GM12878 (cell line): ENCODE results near the gene FGGY. TPM values are rescaled to one million over a fixed set of nuclear protein-coding genes. Genes with fewer than 3 reads are reported as not detected.

Experiments used
- ATAC-seq: fragments of 200-7000 bp; cut with Tn5 transposase; 3 replicates; pipeline ENCODE4 v1.9.1; 2020; ENCODE audit warnings: mild to moderate bottlenecking, moderate library complexity
- BruUV-seq: library from RNA; stranded (reverse); fragments of 400-500 nt; replicated peaks from 2 replicates; lab custom pipeline; 2021; lab: Mats Ljungman, UMichigan
- CTCF ChIA-PET: fragments of 300-600 bp; sonication (Branson Sonifier 250); formaldehyde crosslinking; extraction: SDS; loops from one replicate; lab custom pipeline; 2021; ENCODE audit warnings: inconsistent platforms; lab: Yijun Ruan, JAX
- POLR2A ChIA-PET: fragments of 350-600 bp; formaldehyde crosslinking; extraction: SDS; loops from one replicate; lab custom pipeline; 2021; ENCODE audit warnings: inconsistent platforms; lab: Charles Lee
- RAD21 ChIA-PET: fragments of 300-600 bp; sonication (Branson Sonifier 250); formaldehyde crosslinking; loops from one replicate; lab custom pipeline; 2023; ENCODE audit warnings: antibody characterized with exemption; ENCODE audit not compliant: unreplicated experiment; lab: Charles Lee
- SMC1A ChIA-PET: fragments of 300-600 bp; sonication (Branson Sonifier 250); formaldehyde crosslinking; loops from one replicate; lab custom pipeline; 2023; ENCODE audit not compliant: unreplicated experiment, uncharacterized antibody; lab: Charles Lee
- DNase-seq: peaks from one replicate; pipeline ENCODE4 v3.0.0-alpha.2; 2011; ENCODE audit warnings: low read depth, low spot score
- FAIRE-seq: peaks from 3 replicates; lab custom pipeline; 2011; peaks lifted over from hg19 to GRCh38; lab: Jason Lieb, UNC
- H2AFZ ChIP-seq: 2 replicates; pipeline ENCODE4 v1.6.0; 2011; ENCODE audit warnings: low read depth, low read length, control low read depth; ENCODE audit not compliant: control insufficient read depth
- H3K27ac ChIP-seq: 2 replicates; pipeline ENCODE4 v1.5.1; 2011; ENCODE audit warnings: control low read depth; ENCODE audit not compliant: control insufficient read depth, insufficient read depth
- H3K27me3 ChIP-seq, 2 experiments: replicated peaks in 1 of 2; 2 replicates each; pipeline versions ENCODE4 v1.6.0 to v1.6.1; 2011; ENCODE audit warnings: low read length in 1 of 2; ENCODE audit not compliant: control insufficient read depth in 2 of 2, insufficient read depth in 2 of 2
- H3K36me3 ChIP-seq, 2 experiments: 2 replicates each; pipeline ENCODE4 v1.5.1; 2011; ENCODE audit warnings: low read length in 1 of 2; ENCODE audit not compliant: control insufficient read depth in 2 of 2, insufficient read depth in 2 of 2
- H3K4me1 ChIP-seq: 2 replicates; pipeline ENCODE4 v1.6.1; 2011; ENCODE audit warnings: mild to moderate bottlenecking, low read length, moderate library complexity, mixed read lengths; ENCODE audit not compliant: control insufficient read depth, insufficient read depth
- H3K4me2 ChIP-seq: 2 replicates; pipeline ENCODE4 v1.6.0; 2011; ENCODE audit warnings: control low read depth; ENCODE audit not compliant: control insufficient read depth, insufficient read depth
- H3K4me3 ChIP-seq: fragments of 200-600 bp; sonication (generic); 2 replicates; pipeline ENCODE4 v1.5.1; 2016
- H3K79me2 ChIP-seq: 2 replicates; pipeline ENCODE4 v1.6.0; 2011; ENCODE audit warnings: low read length; ENCODE audit not compliant: control insufficient read depth, insufficient read depth
- H3K9ac ChIP-seq: 2 replicates; pipeline ENCODE4 v1.8.0; 2011; ENCODE audit warnings: low read length, control low read depth, mixed read lengths; ENCODE audit not compliant: control insufficient read depth, insufficient read depth
- H3K9me3 ChIP-seq: replicated peaks from 3 replicates; pipeline ENCODE4 v1.5.1; 2011; ENCODE audit warnings: mild to moderate bottlenecking, low read length; ENCODE audit not compliant: control insufficient read depth, insufficient read depth
- H4K20me1 ChIP-seq: 2 replicates; pipeline ENCODE4 v1.6.0; 2011; ENCODE audit not compliant: control insufficient read depth, insufficient read depth
- ASH2L ChIP-seq: fragments of 300-600, 200-600 bp; sonication (generic); IDR thresholded peaks from 2 replicates; pipeline ENCODE4 v1.6.1; 2017; ENCODE audit warnings: low read depth, mild to moderate bottlenecking, borderline replicate concordance
- BCL11A ChIP-seq: IDR thresholded peaks from 2 replicates; pipeline ENCODE4 v1.6.1; 2011; ENCODE audit warnings: low read depth, low read length
- BHLHE40 ChIP-seq, 2 experiments: fragments of 450-650 bp in 1 of 2; IDR thresholded peaks; 2 replicates each; pipeline ENCODE4 v1.6.1; 2011 to 2017; ENCODE audit warnings: low read depth in 2 of 2, borderline replicate concordance in 1 of 2, improper control_type of control experiment in 1 of 2, low read length in 1 of 2, mild to moderate bottlenecking in 1 of 2
- CBFB ChIP-seq: IDR thresholded peaks from 2 replicates; pipeline ENCODE4 v1.6.1; 2016; ENCODE audit warnings: antibody characterized with exemption, low read depth
- CBX3 ChIP-seq: fragments of 200-600 bp; sonication (generic); IDR thresholded peaks from 2 replicates; pipeline ENCODE4 v1.6.1; 2016; ENCODE audit warnings: low read depth, borderline replicate concordance
- CHD1 ChIP-seq: IDR thresholded peaks from 2 replicates; pipeline ENCODE4 v1.6.1; 2012; ENCODE audit warnings: low read depth, low read length, improper control_type of control experiment
- HDAC2 ChIP-seq: fragments of 200-600 bp; sonication (generic); IDR thresholded peaks from 2 replicates; pipeline ENCODE4 v1.6.1; 2017
- NFXL1 ChIP-seq: fragments of 450-650 bp; IDR thresholded peaks from 2 replicates; pipeline ENCODE4 v1.6.1; 2017; ENCODE audit warnings: antibody characterized with exemption, mild to moderate bottlenecking, borderline replicate concordance
- NR2C2 ChIP-seq: IDR thresholded peaks from 2 replicates; pipeline ENCODE4 v1.6.1; 2011; ENCODE audit warnings: borderline replicate concordance, low read depth; ENCODE audit not compliant: control insufficient read depth, insufficient read length
- SMC3 ChIP-seq: IDR thresholded peaks from 2 replicates; pipeline ENCODE4 v1.6.1; 2011; ENCODE audit warnings: low read length, improper control_type of control experiment, borderline replicate concordance
- WGBS: methylation state at CpG from one replicate; pipeline ENCODE4 v1.1.6; 2016; ENCODE audit warnings: low lambda C conversion rate; ENCODE audit not compliant: insufficient replicate concordance, insufficient coverage; ENCODE audit errors: missing lambda C conversion rate; 5-methylcytosine and 5-hydroxymethylcytosine counted together
- in situ Hi-C: fragments of 300-500 bp; cut with MboI; formaldehyde crosslinking; loops from 9 replicates; pipeline ENCODE4 v1.14.3; 2018; ENCODE audit warnings: mixed read lengths
- intact Hi-C: fragments of 100-400 bp; cut with micrococcal nuclease; formaldehyde crosslinking; loops from one replicate; pipeline ENCODE4 v1.14.2; 2022; ENCODE audit not compliant: unreplicated experiment
- polyA plus RNA-seq, 11 experiments: library from polyadenylated mRNA; depleted of rRNA in 4 of 11; unstranded in 6 of 11; stranded (reverse) in 5 of 11; fragments of >200 nt; fragmentation: Nextera tagmentation in 4 of 11; fragmentation: Illumina TruSeq in 1 of 11; extraction: Ambion mirVana in 4 of 11; extraction: Trizol in 1 of 11; gene quantifications; 1 replicate in 1 of 11; 2 replicates in 10 of 11; pipeline versions ENCODE4 v1.2.1 to v1.2.3, GENCODE V29; 2011 to 2016; ENCODE audit warnings: inconsistent platforms in 2 of 11, missing spikeins in 2 of 11, low read depth in 1 of 11
- total RNA-seq, 4 experiments: library from RNA; depleted of rRNA in 3 of 4; stranded (reverse); fragments of >200 nt in 3 of 4; fragmentation: Illumina TruSeq in 1 of 4; extraction: Trizol in 1 of 4; gene quantifications; 2 replicates each; pipeline versions ENCODE4 v1.2.1 to v1.2.3, GENCODE V29; 2013 to 2021
- TF ChIP-seq, protein P1 (sequence below): fragments of 450-650 bp; IDR thresholded peaks from 2 replicates; pipeline ENCODE4 v1.6.1; 2016; ENCODE audit warnings: mild to moderate bottlenecking
- TF ChIP-seq, protein P2 (sequence below): fragments of 450-650 bp; formaldehyde crosslinking; IDR thresholded peaks from 2 replicates; pipeline ENCODE4 v1.5.0; 2022; ENCODE audit warnings: mild to moderate bottlenecking, missing genetic modification characterization

FGGY gene
- total and polyA plus RNA-seq, 10 of the 15 experiments (the other 5 are each of a cell fraction or from before 2014, with no cell fraction given) = 6.2 to 11.9 (median 7.5) TPM

DNA sequence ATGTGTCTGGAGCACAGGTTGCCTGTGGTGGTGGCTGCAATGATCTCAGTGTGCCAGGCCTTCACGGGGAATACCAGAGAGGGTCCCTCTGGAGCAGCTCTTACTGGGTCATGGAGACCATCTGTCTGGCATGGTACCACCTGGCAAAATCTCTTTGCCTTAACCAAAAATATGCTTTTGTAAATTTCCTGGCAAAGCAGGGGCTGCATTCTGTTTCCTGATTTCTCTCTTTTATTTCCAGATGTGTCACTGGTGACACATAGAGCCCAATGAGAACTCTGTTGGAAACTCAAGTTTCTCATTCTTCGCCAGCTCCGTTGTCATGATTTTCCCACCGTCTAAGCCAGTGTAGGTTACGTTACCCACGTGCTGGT, 136.5 kb downstream of the FGGY start:
- SMC1A ChIA-PET = interaction anchor here (0.5 to 4.4 kb wide), 9 partner anchors 9 to 266 kb away, joined by 3 to 31 read pairs (median 4); no protein-coding TSS in a partner anchor
- no peak overlapping the region for H3K9ac ChIP-seq
- FAIRE-seq (no peak), DNase-seq (no peak), ATAC-seq (no peak; the same call in 2 of the 3 replicates)
- intact Hi-C loops (loop anchor here (5.0 to 10.0 kb wide), 2 partner anchors 264 to 689 kb away; no protein-coding TSS in a partner anchor), in situ Hi-C loops (no loop called here)
- no peak overlapping the region for H3K27ac ChIP-seq
- no TSS peak for BruUV-seq
- H4K20me1 ChIP-seq = no peaks in the 10 kb centered on the region
- H3K9me3 ChIP-seq = no peaks in the 10 kb centered on the region
- H3K4me3 ChIP-seq = no peak overlapping the region
- H3K36me3 ChIP-seq = no peaks in the 10 kb centered on the region
- TF ChIP-seq CBX3 = no peak
- peaks cover 16% of the 10 kb centered on the region for H3K4me1 ChIP-seq
- CTCF ChIA-PET = interaction anchor here (2.5 kb wide), 1 partner anchor 266 kb away, joined by 10 read pairs; no protein-coding TSS in a partner anchor
- 86% methylated on average over 6 of the region's 6 CpGs for WGBS
- RAD21 ChIA-PET = interaction anchor here (1.1 to 2.6 kb wide), 5 partner anchors 73 to 265 kb away, joined by 3 to 20 read pairs (median 5); no protein-coding TSS in a partner anchor
- no peak overlapping the region for H3K4me2 ChIP-seq
- POLR2A ChIA-PET = interaction anchor here (0.8 to 1.4 kb wide), 2 partner anchors 79 to 468 kb away, joined by 3 to 4 read pairs; no protein-coding TSS in a partner anchor
- no peaks in the 10 kb centered on the region for H3K79me2 ChIP-seq
- H3K27me3 ChIP-seq = no peaks in the 10 kb centered on the region
- no peak overlapping the region for H2AFZ ChIP-seq

DNA sequence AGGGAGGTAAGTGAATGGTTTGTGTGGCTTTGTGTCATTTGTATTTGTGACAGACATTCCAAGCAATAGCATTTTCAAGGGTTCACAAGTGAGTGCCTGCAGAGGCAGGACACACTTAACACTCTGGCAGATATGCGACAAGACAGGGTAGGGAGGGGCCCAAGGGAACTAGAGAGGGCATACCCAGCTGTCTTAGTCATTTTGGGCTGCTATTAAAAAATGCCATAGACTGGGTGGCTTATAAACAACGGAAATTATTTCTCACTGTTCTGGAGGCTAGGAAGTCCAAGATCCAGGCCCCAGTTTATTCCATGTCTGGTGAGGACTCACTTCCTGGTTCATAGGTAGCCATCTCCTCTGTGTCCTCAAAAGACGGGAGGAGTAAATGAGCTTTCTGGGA, 137.4 kb downstream of the FGGY start:
- Histone ChIP-seq H3K9me3 (no peaks in the 10 kb centered on the region), H3K4me1 (peaks cover 16% of the 10 kb centered on the region), H2AFZ (no peak overlapping the region), H3K36me3 (no peaks in the 10 kb centered on the region), H3K27me3 (no peaks in the 10 kb centered on the region), H4K20me1 (no peaks in the 10 kb centered on the region), H3K4me3 (no peak overlapping the region), H3K4me2 (no peak overlapping the region), H3K27ac (no peak overlapping the region), H3K9ac (no peak overlapping the region), H3K79me2 (no peaks in the 10 kb centered on the region)
- no peak for ATAC-seq
- WGBS = 62% methylated on average over 3 of the region's 3 CpGs
- ChIA-PET CTCF (interaction anchor here (0.7 to 1.1 kb wide), 2 partner anchors 23 to 38 kb away, joined by 3 read pairs; no protein-coding TSS in a partner anchor), POLR2A (no interaction called here), RAD21 (no interaction called here), SMC1A (interaction anchor here (1.5 to 4.4 kb wide), 2 partner anchors 80 to 138 kb away, joined by 3 to 31 read pairs; no protein-coding TSS in a partner anchor)
- no TSS peak for BruUV-seq
- in situ Hi-C loops = no loop called here
- FAIRE-seq = no peak
- intact Hi-C loops = loop anchor here (5.0 to 10.0 kb wide), 2 partner anchors 263 to 690 kb away; no protein-coding TSS in a partner anchor
- no peak for DNase-seq
- TF ChIP-seq BCL11A (no peak), SMC3 (no peak), ASH2L (no peak), CBFB (no peak), NR2C2 (no peak), HDAC2 (no peak), BHLHE40 (IDR thresholded peaks at IDR 0.05; ENCODE audit: borderline replicate concordance in 1 of 2, low read depth in 2 of 2, low read length in 1 of 2) (no peak), NFXL1 (no peak), CHD1 (no peak)
- TF ChIP-seq, protein P1, sequence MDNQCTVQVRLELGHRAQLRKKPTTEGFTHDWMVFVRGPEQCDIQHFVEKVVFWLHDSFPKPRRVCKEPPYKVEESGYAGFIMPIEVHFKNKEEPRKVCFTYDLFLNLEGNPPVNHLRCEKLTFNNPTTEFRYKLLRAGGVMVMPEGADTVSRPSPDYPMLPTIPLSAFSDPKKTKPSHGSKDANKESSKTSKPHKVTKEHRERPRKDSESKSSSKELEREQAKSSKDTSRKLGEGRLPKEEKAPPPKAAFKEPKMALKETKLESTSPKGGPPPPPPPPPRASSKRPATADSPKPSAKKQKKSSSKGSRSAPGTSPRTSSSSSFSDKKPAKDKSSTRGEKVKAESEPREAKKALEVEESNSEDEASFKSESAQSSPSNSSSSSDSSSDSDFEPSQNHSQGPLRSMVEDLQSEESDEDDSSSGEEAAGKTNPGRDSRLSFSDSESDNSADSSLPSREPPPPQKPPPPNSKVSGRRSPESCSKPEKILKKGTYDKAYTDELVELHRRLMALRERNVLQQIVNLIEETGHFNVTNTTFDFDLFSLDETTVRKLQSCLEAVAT = no peak
- TF ChIP-seq, protein P2, sequence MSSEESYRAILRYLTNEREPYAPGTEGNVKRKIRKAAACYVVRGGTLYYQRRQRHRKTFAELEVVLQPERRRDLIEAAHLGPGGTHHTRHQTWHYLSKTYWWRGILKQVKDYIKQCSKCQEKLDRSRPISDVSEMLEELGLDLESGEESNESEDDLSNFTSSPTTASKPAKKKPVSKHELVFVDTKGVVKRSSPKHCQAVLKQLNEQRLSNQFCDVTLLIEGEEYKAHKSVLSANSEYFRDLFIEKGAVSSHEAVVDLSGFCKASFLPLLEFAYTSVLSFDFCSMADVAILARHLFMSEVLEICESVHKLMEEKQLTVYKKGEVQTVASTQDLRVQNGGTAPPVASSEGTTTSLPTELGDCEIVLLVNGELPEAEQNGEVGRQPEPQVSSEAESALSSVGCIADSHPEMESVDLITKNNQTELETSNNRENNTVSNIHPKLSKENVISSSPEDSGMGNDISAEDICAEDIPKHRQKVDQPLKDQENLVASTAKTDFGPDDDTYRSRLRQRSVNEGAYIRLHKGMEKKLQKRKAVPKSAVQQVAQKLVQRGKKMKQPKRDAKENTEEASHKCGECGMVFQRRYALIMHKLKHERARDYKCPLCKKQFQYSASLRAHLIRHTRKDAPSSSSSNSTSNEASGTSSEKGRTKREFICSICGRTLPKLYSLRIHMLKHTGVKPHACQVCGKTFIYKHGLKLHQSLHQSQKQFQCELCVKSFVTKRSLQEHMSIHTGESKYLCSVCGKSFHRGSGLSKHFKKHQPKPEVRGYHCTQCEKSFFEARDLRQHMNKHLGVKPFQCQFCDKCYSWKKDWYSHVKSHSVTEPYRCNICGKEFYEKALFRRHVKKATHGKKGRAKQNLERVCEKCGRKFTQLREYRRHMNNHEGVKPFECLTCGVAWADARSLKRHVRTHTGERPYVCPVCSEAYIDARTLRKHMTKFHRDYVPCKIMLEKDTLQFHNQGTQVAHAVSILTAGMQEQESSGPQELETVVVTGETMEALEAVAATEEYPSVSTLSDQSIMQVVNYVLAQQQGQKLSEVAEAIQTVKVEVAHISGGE (CRISPR knock-in tag) = no peak
